ENCODE measurements around the gene FFAR1.

FFAR1 gene

GRCh38 chr19:35389192-35389861, 41.6 kb downstream of the FFAR1 start:
- no peak for DNase-seq (ENCODE audit: low read depth in 2 of 2)

- DNase-seq (ENCODE audit: low read depth in 2 of 2), result no peak
Observed at GRCh38 chr19:35392742-35393715, 45.3 kb downstream of the FFAR1 start.

- DNase-seq (ENCODE audit: low read depth in 2 of 2), result no peak
Observed at GRCh38 chr19:35395382-35396199, 47.9 kb downstream of the FFAR1 start.

GRCh38 chr19:35396240-35396885, 48.7 kb downstream of the FFAR1 start:
- no peak for DNase-seq (ENCODE audit: low read depth in 2 of 2)

GRCh38 chr19:35397064-35397463, 49.4 kb downstream of the FFAR1 start:
- no peak for DNase-seq (ENCODE audit: low read depth in 2 of 2)
